Astrocyte of the cerebellum (primary cell): ENCODE data around the gene PLBD2.

Experiments
- DNase-seq: peaks from one replicate; pipeline ENCODE4 v3.0.0-alpha.2; 2011; ENCODE audit warnings: low read depth
- H3K4me3 ChIP-seq: 2 replicates; pipeline ENCODE4 v1.5.1; 2011; ENCODE audit warnings: mild to moderate bottlenecking, low read depth, low read length, moderate library complexity
- CTCF ChIP-seq: IDR thresholded peaks from 2 replicates; pipeline ENCODE4 v1.5.1; 2012; ENCODE audit warnings: low read length, low read depth, moderate library complexity, mild to moderate bottlenecking; ENCODE audit errors: missing control alignments
- in situ Hi-C: cut with HindIII; loops from 2 replicates; pipeline ENCODE4 v1.10.0; 2017; ENCODE audit warnings: low sequenced_read_pairs

Gene PLBD2

GRCh38 chr12:113386866-113387566, 28.6 kb downstream of the PLBD2 start:
- in situ Hi-C loops, result no loop called here
- no peak for DNase-seq
- no peak for TF ChIP-seq CTCF
- H3K4me3 ChIP-seq, result no peak overlapping the region

- H3K4me3 ChIP-seq, result no peak overlapping the region
- DNase-seq, result no peak
- in situ Hi-C loops, result no loop called here
- no peak for TF ChIP-seq CTCF
Measured at GRCh38 chr12:113387631-113388030, 29.2 kb downstream of the PLBD2 start.

- DNase-seq, result no peak
- in situ Hi-C loops, result no loop called here
- TF ChIP-seq CTCF, result no peak
- no peak overlapping the region for H3K4me3 ChIP-seq
Measured at GRCh38 chr12:113388351-113388750, 30.0 kb downstream of the PLBD2 start.

GRCh38 chr12:113390064-113391043, 32.0 kb downstream of the PLBD2 start:
- no peak for DNase-seq
- no peak for TF ChIP-seq CTCF
- H3K4me3 ChIP-seq, result no peak overlapping the region
- in situ Hi-C loops, result no loop called here

- no peak for DNase-seq
- no peak for TF ChIP-seq CTCF
- in situ Hi-C loops, result no loop called here
- H3K4me3 ChIP-seq, result no peak overlapping the region
Measured at GRCh38 chr12:113391145-113391544, 32.8 kb downstream of the PLBD2 start.

- no peak for DNase-seq
- in situ Hi-C loops, result no loop called here
Measured at GRCh38 chr12:113391650-113392337, 33.4 kb downstream of the PLBD2 start.

More at GRCh38 chr12:113391650-113392337, 33.4 kb downstream of the PLBD2 start:
- no peak for TF ChIP-seq CTCF
- no peak overlapping the region for H3K4me3 ChIP-seq
